ENCODE data around the gene GPR87. TPM values are rescaled to one million over a fixed set of nuclear protein-coding genes. Genes with fewer than 3 reads are reported as not detected.

The GPR87 gene
- total and polyA plus RNA-seq, 2 of the 4 experiments (the other 2 are of a cell fraction), result 0.26 to 0.36 TPM

DNA sequence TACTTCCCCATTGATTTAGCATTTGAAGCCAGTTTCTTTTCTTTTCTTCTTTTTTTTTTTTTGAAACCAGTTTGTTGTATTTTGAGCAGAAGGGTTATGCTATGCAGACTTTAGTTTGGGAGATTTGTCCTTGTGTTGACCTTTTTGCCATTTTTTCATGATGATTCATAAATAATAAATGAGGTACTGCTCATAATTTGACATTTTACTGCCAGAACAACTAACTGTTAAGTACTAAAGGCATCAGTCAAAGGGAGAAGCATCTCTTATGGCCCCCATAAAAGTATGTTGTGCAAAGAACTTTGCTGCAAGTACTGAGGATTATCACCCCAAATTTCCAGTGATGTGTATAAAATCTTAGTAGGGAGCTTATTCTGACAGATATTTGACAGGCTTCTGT is 1.7 kb upstream of the GPR87 start:
- POLR2A ChIA-PET (ENCODE audit: unreplicated experiment), result no interaction called here
- no peak overlapping the region for H2AFZ ChIP-seq (replicated peaks; ENCODE audit: low read length, poor library complexity)
- H2BK120ac ChIP-seq (ENCODE audit: low read depth, low read length), result no peak overlapping the region
- no peak overlapping the region; the same call in 1 of the 2 replicates for H3K27ac ChIP-seq (ENCODE audit: insufficient read depth, low read length)
- no peak overlapping the region for H2BK5ac ChIP-seq (ENCODE audit: low read depth, low read length, poor library complexity, severe bottlenecking)
- dilution Hi-C loops (cut with HindIII; ENCODE audit: low sequenced_read_pairs, unreplicated experiment) (no loop called here), in situ Hi-C loops (cut with MboI; ENCODE audit: low sequenced_read_pairs) (no loop called here), intact Hi-C loops (cut with micrococcal nuclease) (no loop called here)
- no peak overlapping the region for H4K5ac ChIP-seq (ENCODE audit: low read depth, low read length)
- peak; percentile 21; the same call in 1 of the 2 replicates for ATAC-seq (ENCODE audit: low read depth)
- H3K9me1 ChIP-seq (ENCODE audit: insufficient read depth, low read length), result peaks cover 6% of the 10 kb centered on the region; the same call in 1 of the 2 replicates
- CTCF ChIA-PET, result interaction anchor here (0.7 to 1.1 kb wide), 3 partner anchors 10 to 25 kb away, joined by 4 to 5 read pairs (median 4); no protein-coding TSS in a partner anchor
- no peak overlapping the region for H2BK20ac ChIP-seq (ENCODE audit: low read depth, low read length)
- no peak overlapping the region; the same call in 1 of the 2 replicates for H3K18ac ChIP-seq (ENCODE audit: low read depth, low read length)
- H4K8ac ChIP-seq (ENCODE audit: low read depth in 2 of 2, low read length in 2 of 2), result no peak overlapping the region
- peak; percentile 67 for DNase-seq
- no peak overlapping the region for H3K4me3 ChIP-seq (ENCODE audit: insufficient read depth, low read depth, low read length)
- H3K4me2 ChIP-seq (ENCODE audit: low read depth, low read length), result no peak overlapping the region
- TF ChIP-seq RAD21 (IDR thresholded peaks at IDR 0.05; ENCODE audit: low read length) (no peak), RFX5 (IDR thresholded peaks at IDR 0.05; ENCODE audit: low read depth, low read length) (no peak), MXI1 (IDR thresholded peaks at IDR 0.05; ENCODE audit: borderline replicate concordance, low read depth, low read length) (no peak), FOS (IDR thresholded peaks at IDR 0.05; ENCODE audit: low read depth, low read length) (no peak), CEBPB (IDR thresholded peaks at IDR 0.05; ENCODE audit: low read depth, low read length) (no peak), RCOR1 (IDR thresholded peaks at IDR 0.05; ENCODE audit: insufficient replicate concordance, low read length) (no peak), NFE2L2 (IDR thresholded peaks at IDR 0.05; ENCODE audit: low read depth, low read length) (no peak), BHLHE40 (IDR thresholded peaks at IDR 0.05; ENCODE audit: low read depth, low read length) (no peak), MAFK (IDR thresholded peaks at IDR 0.05; ENCODE audit: low read depth, low read length) (no peak), POLR2A (IDR thresholded peaks at IDR 0.05; ENCODE audit: low read depth, low read length) (no peak), SMC3 (IDR thresholded peaks at IDR 0.05; ENCODE audit: low read depth, low read length) (no peak), CHD1 (IDR thresholded peaks at IDR 0.05; ENCODE audit: low read depth, low read length) (no peak), MAZ (IDR thresholded peaks at IDR 0.05; ENCODE audit: borderline replicate concordance, low read depth, low read length) (no peak)
- TF ChIP-seq, protein P1, sequence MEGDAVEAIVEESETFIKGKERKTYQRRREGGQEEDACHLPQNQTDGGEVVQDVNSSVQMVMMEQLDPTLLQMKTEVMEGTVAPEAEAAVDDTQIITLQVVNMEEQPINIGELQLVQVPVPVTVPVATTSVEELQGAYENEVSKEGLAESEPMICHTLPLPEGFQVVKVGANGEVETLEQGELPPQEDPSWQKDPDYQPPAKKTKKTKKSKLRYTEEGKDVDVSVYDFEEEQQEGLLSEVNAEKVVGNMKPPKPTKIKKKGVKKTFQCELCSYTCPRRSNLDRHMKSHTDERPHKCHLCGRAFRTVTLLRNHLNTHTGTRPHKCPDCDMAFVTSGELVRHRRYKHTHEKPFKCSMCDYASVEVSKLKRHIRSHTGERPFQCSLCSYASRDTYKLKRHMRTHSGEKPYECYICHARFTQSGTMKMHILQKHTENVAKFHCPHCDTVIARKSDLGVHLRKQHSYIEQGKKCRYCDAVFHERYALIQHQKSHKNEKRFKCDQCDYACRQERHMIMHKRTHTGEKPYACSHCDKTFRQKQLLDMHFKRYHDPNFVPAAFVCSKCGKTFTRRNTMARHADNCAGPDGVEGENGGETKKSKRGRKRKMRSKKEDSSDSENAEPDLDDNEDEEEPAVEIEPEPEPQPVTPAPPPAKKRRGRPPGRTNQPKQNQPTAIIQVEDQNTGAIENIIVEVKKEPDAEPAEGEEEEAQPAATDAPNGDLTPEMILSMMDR (conservative IDR thresholded peaks at IDR 0.05; ENCODE audit: low read depth, low read length), result no peak
- TF ChIP-seq, protein P2, sequence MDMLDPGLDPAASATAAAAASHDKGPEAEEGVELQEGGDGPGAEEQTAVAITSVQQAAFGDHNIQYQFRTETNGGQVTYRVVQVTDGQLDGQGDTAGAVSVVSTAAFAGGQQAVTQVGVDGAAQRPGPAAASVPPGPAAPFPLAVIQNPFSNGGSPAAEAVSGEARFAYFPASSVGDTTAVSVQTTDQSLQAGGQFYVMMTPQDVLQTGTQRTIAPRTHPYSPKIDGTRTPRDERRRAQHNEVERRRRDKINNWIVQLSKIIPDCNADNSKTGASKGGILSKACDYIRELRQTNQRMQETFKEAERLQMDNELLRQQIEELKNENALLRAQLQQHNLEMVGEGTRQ (IDR thresholded peaks at IDR 0.05; ENCODE audit: low read depth, low read length), result no peak
- TF ChIP-seq, protein P3, sequence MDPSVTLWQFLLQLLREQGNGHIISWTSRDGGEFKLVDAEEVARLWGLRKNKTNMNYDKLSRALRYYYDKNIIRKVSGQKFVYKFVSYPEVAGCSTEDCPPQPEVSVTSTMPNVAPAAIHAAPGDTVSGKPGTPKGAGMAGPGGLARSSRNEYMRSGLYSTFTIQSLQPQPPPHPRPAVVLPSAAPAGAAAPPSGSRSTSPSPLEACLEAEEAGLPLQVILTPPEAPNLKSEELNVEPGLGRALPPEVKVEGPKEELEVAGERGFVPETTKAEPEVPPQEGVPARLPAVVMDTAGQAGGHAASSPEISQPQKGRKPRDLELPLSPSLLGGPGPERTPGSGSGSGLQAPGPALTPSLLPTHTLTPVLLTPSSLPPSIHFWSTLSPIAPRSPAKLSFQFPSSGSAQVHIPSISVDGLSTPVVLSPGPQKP (IDR thresholded peaks at IDR 0.05; ENCODE audit: borderline replicate concordance, low read depth, low read length), result no peak
- no peak overlapping the region for H3K23ac ChIP-seq (ENCODE audit: low read depth, low read length)
- no peak overlapping the region for H2AK9ac ChIP-seq (replicated peaks; ENCODE audit: low read depth, low read length, poor library complexity)
- no peaks in the 10 kb centered on the region for H3K36me3 ChIP-seq (ENCODE audit: control insufficient read depth, insufficient read depth, low read length)
- H3K4me1 ChIP-seq (ENCODE audit: control insufficient read depth, insufficient read depth, low read length), result peaks cover 14% of the 10 kb centered on the region
- no TSS peak for BruUV-seq (replicated peaks)
- no peak overlapping the region for H3K14ac ChIP-seq (replicated peaks; ENCODE audit: low read depth, low read length)
- H3K9me3 ChIP-seq (ENCODE audit: control insufficient read depth, insufficient read depth, low read length), result peaks cover 5% of the 10 kb centered on the region
- no peaks in the 10 kb centered on the region for H4K20me1 ChIP-seq (ENCODE audit: insufficient read depth, low read length)
- H4K91ac ChIP-seq (ENCODE audit: insufficient read depth, low read depth, low read length), result no peak overlapping the region
- H3K4ac ChIP-seq (ENCODE audit: low read depth, low read length), result no peak overlapping the region
- no peak overlapping the region for H2AK5ac ChIP-seq (ENCODE audit: low read depth, low read length)
- no peak overlapping the region for H3K56ac ChIP-seq (ENCODE audit: extremely low read depth, insufficient read depth, low read length)
- H3K79me1 ChIP-seq (ENCODE audit: low read depth in 1 of 2, low read length in 2 of 2), result no peaks in the 10 kb centered on the region
- no peak overlapping the region for H2BK15ac ChIP-seq (ENCODE audit: low read depth, low read length)
- no peak overlapping the region for H3K9ac ChIP-seq (ENCODE audit: low read depth, low read length)
- H3K27me3 ChIP-seq (ENCODE audit: control insufficient read depth, insufficient read depth, low read length), result no peaks in the 10 kb centered on the region

All from IMR-90 (cell line).